Adrenal gland (tissue), 5 donors: Measurements from ENCODE around the gene PSPC1.

ENCODE experiments used
- POLR2A ChIP-seq, 2 donors: fragments of 450-650 bp; IDR thresholded peaks; one replicate each; pipeline ENCODE4 v1.6.1; 2017; ENCODE audit warnings: antibody characterized with exemption in 2 of 2, mild to moderate bottlenecking in 2 of 2, moderate library complexity in 1 of 2
- TF ChIP-seq, protein P1 (sequence below), 6 experiments: fragments of 450-650 bp in 4 of 6; fragments of 200-600 bp in 2 of 6; sonication (generic) in 1 of 6; IDR thresholded peaks; 1 replicate in 5 of 6; 2 replicates in 1 of 6; pipeline versions ENCODE4 v1.5.1 to v1.8.0; 2016 to 2021; ENCODE audit warnings: antibody characterized with exemption in 6 of 6, mild to moderate bottlenecking in 2 of 6, moderate library complexity in 1 of 6
- donor health status: DM: no; HTN: no; CAD: no.

DNA sequence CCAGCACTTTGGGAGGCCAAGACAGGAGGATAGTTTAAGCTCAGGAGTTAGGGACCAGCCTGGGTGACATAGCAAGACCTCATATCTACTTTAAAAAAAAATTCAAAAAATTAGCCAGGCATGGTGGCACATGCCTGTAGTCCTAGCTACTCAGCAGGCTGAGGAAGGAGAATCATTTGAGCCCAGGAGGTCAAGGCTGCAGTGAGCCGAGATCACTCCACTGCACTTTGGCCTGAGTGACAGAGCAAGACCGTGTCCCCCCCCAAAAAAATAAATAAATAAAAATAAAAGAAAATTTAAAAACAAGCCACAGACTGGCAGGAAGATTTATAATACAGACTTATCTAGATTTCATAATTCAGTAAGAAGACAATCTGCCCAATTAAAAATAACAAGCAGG, 14.8 kb downstream of the PSPC1 start:
- TF ChIP-seq, protein P1, sequence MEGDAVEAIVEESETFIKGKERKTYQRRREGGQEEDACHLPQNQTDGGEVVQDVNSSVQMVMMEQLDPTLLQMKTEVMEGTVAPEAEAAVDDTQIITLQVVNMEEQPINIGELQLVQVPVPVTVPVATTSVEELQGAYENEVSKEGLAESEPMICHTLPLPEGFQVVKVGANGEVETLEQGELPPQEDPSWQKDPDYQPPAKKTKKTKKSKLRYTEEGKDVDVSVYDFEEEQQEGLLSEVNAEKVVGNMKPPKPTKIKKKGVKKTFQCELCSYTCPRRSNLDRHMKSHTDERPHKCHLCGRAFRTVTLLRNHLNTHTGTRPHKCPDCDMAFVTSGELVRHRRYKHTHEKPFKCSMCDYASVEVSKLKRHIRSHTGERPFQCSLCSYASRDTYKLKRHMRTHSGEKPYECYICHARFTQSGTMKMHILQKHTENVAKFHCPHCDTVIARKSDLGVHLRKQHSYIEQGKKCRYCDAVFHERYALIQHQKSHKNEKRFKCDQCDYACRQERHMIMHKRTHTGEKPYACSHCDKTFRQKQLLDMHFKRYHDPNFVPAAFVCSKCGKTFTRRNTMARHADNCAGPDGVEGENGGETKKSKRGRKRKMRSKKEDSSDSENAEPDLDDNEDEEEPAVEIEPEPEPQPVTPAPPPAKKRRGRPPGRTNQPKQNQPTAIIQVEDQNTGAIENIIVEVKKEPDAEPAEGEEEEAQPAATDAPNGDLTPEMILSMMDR (IDR thresholded peaks at IDR 0.05) = no peak
- no peak for TF ChIP-seq POLR2A (IDR thresholded peaks at IDR 0.05)
